K562 (cell line): ENCODE data around the gene PGAP3. TPM values are rescaled to one million over a fixed set of nuclear protein-coding genes. Genes with fewer than 3 reads are reported as not detected.
A peak's percentile ranks its signal among the peaks of the same experiment; 100 is the strongest.

ENCODE experiments used
- ATAC-seq: fragments of 200-7000 bp; cut with Tn5 transposase; 3 replicates; pipeline ENCODE4 v1.9.1; 2020; ENCODE audit warnings: moderate library complexity
- BruUV-seq: library from RNA; stranded (reverse); fragments of 400-500 nt; replicated peaks from 2 replicates; lab custom pipeline; 2021; lab: Mats Ljungman, UMichigan
- CTCF ChIA-PET: fragments of 300-600 bp; formaldehyde crosslinking; extraction: SDS; loops from one replicate; lab custom pipeline; 2021; ENCODE audit warnings: low intra/inter-chr PET ratio; lab: Yijun Ruan, JAX
- POLR2A ChIA-PET: fragments of 300-600, 350-650 bp; sonication (Branson Sonifier 250); formaldehyde crosslinking; extraction: SDS; loops from one replicate; lab custom pipeline; 2021; ENCODE audit warnings: antibody characterized with exemption, inconsistent platforms; lab: Yijun Ruan, JAX
- DNase-seq, 4 experiments: peaks; one replicate each; pipeline versions ENCODE4 v3.0.0 to v3.0.0-alpha.2; 2011 to 2018; ENCODE audit warnings: low spot score in 3 of 4, mixed read lengths in 3 of 4; ENCODE audit errors: extremely low read depth in 1 of 4
- FAIRE-seq: peaks from 2 replicates; lab custom pipeline; 2011; peaks lifted over from hg19 to GRCh38; lab: Jason Lieb, UNC
- H2AFZ ChIP-seq: 2 replicates; pipeline ENCODE4 v1.6.0; 2011; ENCODE audit warnings: low read depth, low read length, control low read depth, inconsistent platforms
- H3K27ac ChIP-seq: fragments of 200-600 bp; 3 replicates; pipeline ENCODE4 v1.8.0; 2011; ENCODE audit warnings: low read depth, mild to moderate bottlenecking, control low read depth, inconsistent platforms, low read length, moderate library complexity, mixed read lengths; ENCODE audit errors: extremely low read depth
- H3K27me3 ChIP-seq, 2 experiments: fragments of 300-600 bp in 1 of 2; 2 replicates in 1 of 2; 3 replicates in 1 of 2; pipeline versions ENCODE4 v1.6.0 to v1.8.0; 2011; ENCODE audit warnings: inconsistent platforms in 2 of 2, low read length in 2 of 2, mild to moderate bottlenecking in 1 of 2, mixed read lengths in 1 of 2, moderate library complexity in 1 of 2; ENCODE audit not compliant: control insufficient read depth in 2 of 2, insufficient read depth in 2 of 2
- H3K36me3 ChIP-seq: fragments of 300-600 bp; 3 replicates; pipeline ENCODE4 v1.8.0; 2011; ENCODE audit warnings: mild to moderate bottlenecking, low read length, inconsistent platforms; ENCODE audit not compliant: control insufficient read depth, insufficient read depth
- H3K4me1 ChIP-seq, 2 experiments: fragments of 200-600 bp in 1 of 2; replicated peaks in 1 of 2; 2 replicates in 1 of 2; 3 replicates in 1 of 2; pipeline versions ENCODE4 v1.5.1 to v1.8.0; 2011; ENCODE audit warnings: inconsistent platforms in 2 of 2, low read length in 2 of 2, mild to moderate bottlenecking in 1 of 2, mixed read lengths in 1 of 2, moderate library complexity in 1 of 2; ENCODE audit not compliant: control insufficient read depth in 2 of 2, insufficient read depth in 2 of 2
- H3K4me2 ChIP-seq: 2 replicates; pipeline ENCODE4 v1.6.1; 2011; ENCODE audit warnings: low read length, control low read depth, inconsistent platforms, mixed read lengths; ENCODE audit not compliant: insufficient read depth
- H3K4me3 ChIP-seq: fragments of 200-600 bp; sonication (generic), shearing (Covaris generic); 2 replicates; pipeline ENCODE4 v1.5.1; 2016; ENCODE audit warnings: control low read depth, inconsistent platforms
- H3K79me2 ChIP-seq: fragments of 200-600 bp; 3 replicates; pipeline ENCODE4 v1.8.0; 2011; ENCODE audit warnings: low read length, inconsistent platforms; ENCODE audit not compliant: control insufficient read depth, insufficient read depth
- H3K9ac ChIP-seq, 2 experiments: 2 replicates each; pipeline versions ENCODE4 v1.6.0 to v1.6.1; 2011; ENCODE audit warnings: low read depth in 2 of 2, low read length in 2 of 2, control low read depth in 1 of 2, inconsistent platforms in 1 of 2, mild to moderate bottlenecking in 1 of 2, mixed read lengths in 1 of 2; ENCODE audit not compliant: insufficient read depth in 1 of 2
- H3K9me1 ChIP-seq: one replicate; pipeline ENCODE4 v1.6.0; 2011; ENCODE audit warnings: inconsistent platforms, mild to moderate bottlenecking, low read length, moderate library complexity; ENCODE audit not compliant: control insufficient read depth, insufficient read depth
- H3K9me3 ChIP-seq: replicated peaks from 2 replicates; pipeline ENCODE4 v1.5.1; 2011; ENCODE audit warnings: low read depth, low read length, inconsistent platforms; ENCODE audit not compliant: control insufficient read depth, insufficient read depth
- H4K20me1 ChIP-seq: replicated peaks from 2 replicates; pipeline ENCODE4 v1.6.1; 2011; ENCODE audit warnings: low read length, inconsistent platforms, mixed read lengths; ENCODE audit not compliant: control insufficient read depth, insufficient read depth
- BHLHE40 ChIP-seq: IDR thresholded peaks from 2 replicates; pipeline ENCODE4 v1.6.1; 2011; ENCODE audit warnings: low read length, improper control_type of control experiment
- CBX1 ChIP-seq: sonication (generic); IDR thresholded peaks from 2 replicates; pipeline ENCODE4 v1.6.1; 2016; ENCODE audit warnings: antibody characterized with exemption, low read depth, mild to moderate bottlenecking
- EGR1 ChIP-seq: fragments of 450-650 bp; conservative IDR thresholded peaks from 2 replicates; pipeline ENCODE4 v1.6.1; 2017; ENCODE audit warnings: mild to moderate bottlenecking
- EZH2 ChIP-seq: IDR thresholded peaks from 2 replicates; pipeline ENCODE4 v1.6.1; 2012; ENCODE audit warnings: low read depth, mild to moderate bottlenecking, inconsistent platforms, low read length, borderline replicate concordance
- HDAC2 ChIP-seq: fragments of 450-650 bp; IDR thresholded peaks from 2 replicates; pipeline ENCODE4 v1.6.1; 2016; ENCODE audit warnings: mild to moderate bottlenecking
- KLF1 ChIP-seq: fragments of 450-650 bp; IDR thresholded peaks from 2 replicates; pipeline ENCODE4 v1.6.1; 2016; ENCODE audit warnings: missing genetic modification characterization, missing compliant biosample characterization
- KLF10 ChIP-seq: fragments of 250-450 bp; sonication (Bioruptor Pico); IDR thresholded peaks from 2 replicates; pipeline ENCODE4 v1.6.1; 2021; ENCODE audit warnings: matching md5 sums
- MAFF ChIP-seq: IDR thresholded peaks from 2 replicates; pipeline ENCODE4 v1.6.1; 2012; ENCODE audit warnings: low read length, improper control_type of control experiment
- MAZ ChIP-seq, 2 experiments: fragments of 450-650 bp in 1 of 2; sonication (generic) in 1 of 2; formaldehyde crosslinking; IDR thresholded peaks in 1 of 2; conservative IDR thresholded peaks in 1 of 2; 2 replicates each; pipeline versions ENCODE4 v1.4.0 to v1.5.0; 2020; ENCODE audit warnings: mild to moderate bottlenecking in 1 of 2, missing genetic modification reagents in 1 of 2
- NKRF ChIP-seq: fragments of 450-650 bp; IDR thresholded peaks from 2 replicates; pipeline ENCODE4 v1.6.1; 2016; ENCODE audit warnings: borderline replicate concordance
- OTX1 ChIP-seq: fragments of 450-650 bp; formaldehyde crosslinking; IDR thresholded peaks from 2 replicates; pipeline ENCODE4 v1.4.0; 2022; ENCODE audit warnings: mild to moderate bottlenecking
- POLR2G ChIP-seq: fragments of 200-400 bp; formaldehyde crosslinking; IDR thresholded peaks from 2 replicates; pipeline ENCODE4 v1.6.1; 2017; ENCODE audit warnings: low read depth, mild to moderate bottlenecking, antibody characterized with exemption, low read length, moderate library complexity
- PURB ChIP-seq: sonication (generic); formaldehyde crosslinking; IDR thresholded peaks from 2 replicates; pipeline ENCODE4 v1.9.0; 2021; ENCODE audit warnings: low read depth, mild to moderate bottlenecking, missing genetic modification reagents
- RBM25 ChIP-seq: fragments of 200-400 bp; formaldehyde crosslinking; IDR thresholded peaks from 2 replicates; pipeline ENCODE4 v1.6.1; 2018; ENCODE audit warnings: low read length, low read depth, moderate library complexity; ENCODE audit not compliant: severe bottlenecking
- RBM34 ChIP-seq: fragments of 200-400 bp; formaldehyde crosslinking; IDR thresholded peaks from 2 replicates; pipeline ENCODE4 v1.6.1; 2018; ENCODE audit warnings: low read length, borderline replicate concordance; ENCODE audit not compliant: insufficient read depth
- SAFB ChIP-seq: fragments of 200-400 bp; formaldehyde crosslinking; IDR thresholded peaks from 2 replicates; pipeline ENCODE4 v1.6.1; 2017; ENCODE audit warnings: low read depth, low read length, borderline replicate concordance
- SMARCA4 ChIP-seq: fragments of 450-650 bp; IDR thresholded peaks from 2 replicates; pipeline ENCODE4 v1.6.1; 2016
- SMARCB1 ChIP-seq: IDR thresholded peaks from 2 replicates; pipeline ENCODE4 v1.6.1; 2011; ENCODE audit warnings: improper control_type of control experiment, low read depth; ENCODE audit not compliant: insufficient read length
- ZFP30 ChIP-seq: fragments of 250-450 bp; sonication (Bioruptor Pico); IDR thresholded peaks from 2 replicates; pipeline ENCODE4 v1.8.0; 2022; ENCODE audit warnings: moderate library complexity, mild to moderate bottlenecking, inconsistent platforms, borderline replicate concordance
- ZFPM2 ChIP-seq: fragments of 250-450 bp; sonication (Bioruptor Pico); IDR thresholded peaks from 2 replicates; pipeline ENCODE4 v1.5.1; 2022; ENCODE audit warnings: mild to moderate bottlenecking
- ZNF282 ChIP-seq: sonication (generic); formaldehyde crosslinking; IDR thresholded peaks from 2 replicates; pipeline ENCODE4 v1.8.1; 2023; ENCODE audit warnings: missing genetic modification reagents
- ZNF79 ChIP-seq: fragments of 250-450 bp; sonication (Bioruptor Pico); IDR thresholded peaks from 2 replicates; pipeline ENCODE4 v1.4.0; 2020; ENCODE audit warnings: low read depth, mild to moderate bottlenecking, moderate library complexity
- ZSCAN32 ChIP-seq: fragments of 450-650 bp; formaldehyde crosslinking; IDR thresholded peaks from 2 replicates; pipeline ENCODE4 v1.4.0; 2020; ENCODE audit warnings: mild to moderate bottlenecking, moderate library complexity
- WGBS: fragments of 100-300 bp; shearing (Covaris generic); methylation state at CpG from one replicate; pipeline ENCODE4 v1.1.6; 2016; ENCODE audit warnings: low coverage, mixed read lengths; ENCODE audit not compliant: insufficient coverage; ENCODE audit errors: missing lambda C conversion rate; 5-methylcytosine and 5-hydroxymethylcytosine counted together
- in situ Hi-C: fragments of 300-500 bp; cut with MboI; formaldehyde crosslinking; loops from 4 replicates; pipeline ENCODE4 v1.15.0; 2018; ENCODE audit warnings: inconsistent platforms, mixed read lengths
- intact Hi-C: fragments of 100-400 bp; cut with micrococcal nuclease; formaldehyde crosslinking; loops from 2 replicates; pipeline ENCODE4 v1.14.2; 2022
- polyA plus RNA-seq, 8 experiments: library from polyadenylated mRNA; depleted of rRNA in 4 of 8; stranded (reverse) in 5 of 8; unstranded in 3 of 8; fragments of >200 nt; fragmentation: Nextera tagmentation in 2 of 8; fragmentation: Illumina TruSeq in 1 of 8; extraction: Ambion mirVana in 2 of 8; extraction: Trizol in 1 of 8; gene quantifications; 2 replicates each; pipeline versions ENCODE4 v1.2.1 to v1.2.3, GENCODE V29; 2011 to 2014; ENCODE audit warnings: inconsistent platforms in 1 of 8, missing spikeins in 1 of 8
- total RNA-seq, 7 experiments: library from RNA; depleted of rRNA in 6 of 7; stranded (reverse); fragments of >200 nt in 6 of 7; fragmentation: Illumina TruSeq in 2 of 7; extraction: Trizol in 2 of 7; gene quantifications; 2 replicates each; pipeline versions ENCODE4 v1.2.1 to v1.2.3, GENCODE V29; 2011 to 2021; ENCODE audit warnings: low replicate concordance in 1 of 7

Gene PGAP3
- total and polyA plus RNA-seq, 9 of the 15 experiments (the other 6 are each of a cell fraction or from before 2014, with no cell fraction given) = 0.38 to 9.4 (median 4.5) TPM

- Histone ChIP-seq H3K4me1 (peaks cover 30 to 77% of the 10 kb centered on the region in 2 experiments; a peak in 4 of 5 replicates), H3K79me2 (no peaks in the 10 kb centered on the region), H4K20me1 (no peaks in the 10 kb centered on the region; the same call in 1 of the 2 replicates), H3K9ac (peak overlapping the region in 1 of 2 experiments; percentile 88; a peak in 2 of 4 replicates), H3K36me3 (peaks cover 7% of the 10 kb centered on the region; the same call in 2 of the 3 replicates), H3K9me3 (no peaks in the 10 kb centered on the region), H3K4me2 (no peak overlapping the region), H3K27ac (peak overlapping the region; percentile 17; the same call in 1 of the 3 replicates), H3K9me1 (no peaks in the 10 kb centered on the region), H2AFZ (peak overlapping the region; percentile 35; the same call in 1 of the 2 replicates), H3K4me3 (no peak overlapping the region), H3K27me3 (no peaks in the 10 kb centered on the region)
- DNase-seq (peak; percentile 69 to 87 (median 79)), FAIRE-seq (peak; percentile 15), ATAC-seq (peak; percentile 62)
- intact Hi-C loops (loop anchor here (5.0 kb wide), 1 partner anchor 77 kb away; no protein-coding TSS in a partner anchor), in situ Hi-C loops (loop anchor here (5.0 kb wide), 1 partner anchor 53 kb away; no protein-coding TSS in a partner anchor)
- POLR2A ChIA-PET = interaction anchor here (0.6 to 1.3 kb wide), 3 partner anchors 11 to 122 kb away, joined by 3 to 4 read pairs (median 4); no protein-coding TSS in a partner anchor
- BruUV-seq = no TSS peak
- CTCF ChIA-PET = interaction anchor here (0.6 kb wide), 1 partner anchor 66 kb away, joined by 5 read pairs; no protein-coding TSS in a partner anchor
- 22% methylated on average over 11 of the region's 11 CpGs for WGBS
- no peak for TF ChIP-seq EZH2
- TF ChIP-seq ZFPM2 (CRISPR knock-in tag) = no peak
- TF ChIP-seq KLF1 = no peak
- no peak for TF ChIP-seq ZFP30 (CRISPR knock-in tag)
- no peak for TF ChIP-seq ZSCAN32
- no peak for TF ChIP-seq SAFB
- TF ChIP-seq SMARCB1 = no peak
- no peak for TF ChIP-seq ZNF282 (CRISPR knock-in tag)
- TF ChIP-seq NKRF = no peak
- TF ChIP-seq PURB (CRISPR knock-in tag) = no peak
- no peak for TF ChIP-seq RBM25
- TF ChIP-seq KLF10 = no peak
- no peak for TF ChIP-seq RBM34
- no peak for TF ChIP-seq MAZ (CRISPR knock-in tag; conservative IDR thresholded peaks at IDR 0.05 in 1 of 2, IDR thresholded peaks at IDR 0.05 in 1 of 2)
- TF ChIP-seq EGR1 = peak; percentile 81
- no peak for TF ChIP-seq ZNF79 (CRISPR knock-in tag)
- no peak for TF ChIP-seq MAFF
- no peak for TF ChIP-seq CBX1
- no peak for TF ChIP-seq SMARCA4
- no peak for TF ChIP-seq HDAC2
- no peak for TF ChIP-seq OTX1
- TF ChIP-seq BHLHE40 = no peak
- TF ChIP-seq POLR2G = peak; percentile 40; the same call in 1 of the 2 replicates
Measured at GRCh38 chr17:39674702-39675389, 13.0 kb downstream of the PGAP3 start.
